SK-N-SH treated with all-trans-retinoic acid at 6 μM for 48 hours (cell line): ENCODE measurements around the gene STAG1.

Source experiments
- ATAC-seq: fragments of 200-7000 bp; cut with Tn5 transposase; 3 replicates; pipeline ENCODE4 v1.9.1; 2020; ENCODE audit warnings: mild to moderate bottlenecking, moderate library complexity
- BACH2 ChIP-seq: fragments of 250-450 bp; sonication (Bioruptor Pico); IDR thresholded peaks from 2 replicates; pipeline ENCODE4 v1.9.0; 2021; ENCODE audit warnings: mild to moderate bottlenecking, borderline replicate concordance
- CREB5 ChIP-seq: fragments of 250-450 bp; sonication (Bioruptor Pico); IDR thresholded peaks from 2 replicates; pipeline ENCODE4 v1.5.1; 2020; ENCODE audit warnings: low read depth, mild to moderate bottlenecking, moderate library complexity
- CSDC2 ChIP-seq: fragments of 250-450 bp; sonication (Bioruptor Pico); IDR thresholded peaks from 2 replicates; pipeline ENCODE4 v1.5.0; 2020; ENCODE audit warnings: mild to moderate bottlenecking, moderate library complexity
- CSRNP3 ChIP-seq: fragments of 250-450 bp; sonication (Bioruptor Pico); IDR thresholded peaks from 2 replicates; pipeline ENCODE4 v1.5.1; 2021; ENCODE audit warnings: mild to moderate bottlenecking, moderate library complexity
- ESRRG ChIP-seq: fragments of 250-450 bp; sonication (Bioruptor Pico); IDR thresholded peaks from 2 replicates; pipeline ENCODE4 v1.6.1; 2021; ENCODE audit warnings: mild to moderate bottlenecking
- ISL1 ChIP-seq: fragments of 250-450 bp; sonication (Bioruptor Pico); IDR thresholded peaks from 2 replicates; pipeline ENCODE4 v2.1.2; 2022; ENCODE audit warnings: mild to moderate bottlenecking, moderate library complexity
- OSR1 ChIP-seq: fragments of 250-450 bp; sonication (Bioruptor Pico); IDR thresholded peaks from 2 replicates; pipeline ENCODE4 v1.8.0; 2022; ENCODE audit warnings: moderate library complexity, mild to moderate bottlenecking, inconsistent platforms
- PATZ1 ChIP-seq: fragments of 250-450 bp; sonication (Bioruptor Pico); IDR thresholded peaks from 2 replicates; pipeline ENCODE4 v1.8.0; 2020; ENCODE audit warnings: mild to moderate bottlenecking, moderate library complexity, borderline replicate concordance
- POU6F1 ChIP-seq: fragments of 250-450 bp; sonication (Bioruptor Pico); IDR thresholded peaks from 2 replicates; pipeline ENCODE4 v1.8.0; 2021; ENCODE audit warnings: low read depth, mild to moderate bottlenecking, moderate library complexity, borderline replicate concordance
- PPARA ChIP-seq: fragments of 250-450 bp; sonication (Bioruptor Pico); IDR thresholded peaks from 2 replicates; pipeline ENCODE4 v1.5.0; 2020; ENCODE audit warnings: mild to moderate bottlenecking, borderline replicate concordance
- RARB ChIP-seq: fragments of 250-450 bp; sonication (Bioruptor Pico); IDR thresholded peaks from 2 replicates; pipeline ENCODE4 v1.8.0; 2021; ENCODE audit warnings: mild to moderate bottlenecking, moderate library complexity
- SNAI2 ChIP-seq: fragments of 250-450 bp; sonication (Bioruptor Pico); IDR thresholded peaks from 2 replicates; pipeline ENCODE4 v1.5.0; 2020; ENCODE audit warnings: mild to moderate bottlenecking, moderate library complexity
- TCF4 ChIP-seq: fragments of 250-450 bp; sonication (Bioruptor Pico); IDR thresholded peaks from 2 replicates; pipeline ENCODE4 v1.8.0; 2021; ENCODE audit warnings: mild to moderate bottlenecking, moderate library complexity, borderline replicate concordance
- TSHZ2 ChIP-seq: fragments of 250-450 bp; sonication (Bioruptor Pico); IDR thresholded peaks from 2 replicates; pipeline ENCODE4 v1.5.0; 2020; ENCODE audit warnings: mild to moderate bottlenecking, moderate library complexity
- ZC3H10 ChIP-seq: fragments of 250-450 bp; sonication (Bioruptor Pico); IDR thresholded peaks from 2 replicates; pipeline ENCODE4 v1.5.1; 2021; ENCODE audit warnings: mild to moderate bottlenecking, moderate library complexity
- ZFP3 ChIP-seq: fragments of 250-450 bp; sonication (Bioruptor Pico); IDR thresholded peaks from 2 replicates; pipeline ENCODE4 v1.5.0; 2020; ENCODE audit warnings: mild to moderate bottlenecking, moderate library complexity
- ZNF565 ChIP-seq: fragments of 450-650 bp; formaldehyde crosslinking; conservative IDR thresholded peaks from 2 replicates; pipeline ENCODE4 v1.5.0; 2020; ENCODE audit warnings: low read depth, mild to moderate bottlenecking, moderate library complexity
- ZNF70 ChIP-seq: fragments of 450-650 bp; formaldehyde crosslinking; IDR thresholded peaks from 2 replicates; pipeline ENCODE4 v1.5.0; 2020; ENCODE audit warnings: mild to moderate bottlenecking, moderate library complexity
- ZNF8 ChIP-seq: fragments of 450-650 bp; formaldehyde crosslinking; IDR thresholded peaks from 2 replicates; pipeline ENCODE4 v1.5.0; 2020; ENCODE audit warnings: mild to moderate bottlenecking, moderate library complexity

Gene STAG1

GRCh38 chr3:136350132-136350531 is 402.0 kb downstream of the STAG1 start:
- ATAC-seq, result peak; percentile 95
- no peak for TF ChIP-seq ESRRG (CRISPR knock-in tag)
- no peak for TF ChIP-seq OSR1 (CRISPR knock-in tag)
- TF ChIP-seq ZNF8 (CRISPR knock-in tag), result no peak
- TF ChIP-seq PPARA, result no peak
- TF ChIP-seq TSHZ2 (CRISPR knock-in tag), result no peak
- TF ChIP-seq ZNF565 (CRISPR knock-in tag), result no peak
- TF ChIP-seq ZC3H10 (CRISPR knock-in tag), result no peak
- no peak for TF ChIP-seq CREB5
- TF ChIP-seq ISL1 (CRISPR knock-in tag), result no peak; the same call in 1 of the 2 replicates
- TF ChIP-seq TCF4 (CRISPR knock-in tag), result no peak
- TF ChIP-seq PATZ1 (CRISPR knock-in tag), result no peak
- no peak for TF ChIP-seq CSRNP3 (CRISPR knock-in tag)
- no peak for TF ChIP-seq CSDC2 (CRISPR knock-in tag)
- TF ChIP-seq POU6F1 (CRISPR knock-in tag), result no peak
- no peak for TF ChIP-seq BACH2 (CRISPR knock-in tag)
- no peak for TF ChIP-seq SNAI2 (CRISPR knock-in tag)

- ATAC-seq, result no peak
- TF ChIP-seq ZNF70 (CRISPR knock-in tag) (no peak), TSHZ2 (CRISPR knock-in tag) (peak; percentile 47; the same call in 1 of the 2 replicates), OSR1 (CRISPR knock-in tag) (no peak), PPARA (no peak), ISL1 (CRISPR knock-in tag) (peak; percentile 94), ZFP3 (CRISPR knock-in tag) (no peak), RARB (CRISPR knock-in tag) (no peak), ESRRG (CRISPR knock-in tag) (peak; percentile 65; the same call in 1 of the 2 replicates)
Measured at GRCh38 chr3:136346486-136346885, 405.7 kb downstream of the STAG1 start.
